Endometrial microvascular endothelial cells (primary cell): Measurements from ENCODE around the gene NKD1. TPM values are rescaled to one million over a fixed set of nuclear protein-coding genes. Genes with fewer than 3 reads are reported as not detected.

Source experiments
- in situ Hi-C: cut with HindIII; loops from 2 replicates; pipeline ENCODE4 v1.10.0; 2017; ENCODE audit warnings: low sequenced_read_pairs, low pct_unique_long_range_greater_than_20kb; ENCODE audit errors: inconsistent ontology term
- total RNA-seq: library from RNA; depleted of rRNA; stranded (reverse); fragments of >200 nt; gene quantifications from one replicate; pipeline ENCODE4 v1.2.3, GENCODE V29; 2015; ENCODE audit errors: inconsistent ontology term

NKD1 gene
- total RNA-seq, 1 donor from 2014 or later: under 0.01 TPM

DNA sequence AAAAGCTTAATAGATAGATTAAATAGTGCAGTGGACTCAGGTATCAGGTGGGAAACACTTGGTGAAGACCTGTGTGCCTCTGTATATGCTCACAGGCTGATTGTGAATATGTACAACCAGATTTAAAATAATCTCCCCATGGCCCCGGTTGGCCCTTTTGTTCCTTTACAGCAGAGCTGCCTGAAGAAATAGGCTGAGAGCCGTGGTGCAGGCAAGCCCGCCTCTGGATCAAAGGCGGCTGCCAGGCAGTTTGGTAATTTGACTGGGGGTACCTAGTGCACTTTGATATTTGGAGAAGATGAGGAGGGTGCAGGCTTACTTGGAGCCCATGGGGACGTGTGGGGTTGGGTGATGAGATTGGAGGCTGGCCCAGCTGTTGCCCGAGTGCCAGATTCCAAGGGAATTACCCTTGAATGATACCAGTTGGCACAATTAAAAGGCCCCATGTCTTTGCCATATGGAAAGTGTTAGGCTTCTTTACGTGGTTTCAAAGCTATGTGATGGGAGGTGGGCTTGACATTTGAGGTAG, 5.0 kb downstream of the NKD1 start:
- in situ Hi-C loops: no loop called here

DNA sequence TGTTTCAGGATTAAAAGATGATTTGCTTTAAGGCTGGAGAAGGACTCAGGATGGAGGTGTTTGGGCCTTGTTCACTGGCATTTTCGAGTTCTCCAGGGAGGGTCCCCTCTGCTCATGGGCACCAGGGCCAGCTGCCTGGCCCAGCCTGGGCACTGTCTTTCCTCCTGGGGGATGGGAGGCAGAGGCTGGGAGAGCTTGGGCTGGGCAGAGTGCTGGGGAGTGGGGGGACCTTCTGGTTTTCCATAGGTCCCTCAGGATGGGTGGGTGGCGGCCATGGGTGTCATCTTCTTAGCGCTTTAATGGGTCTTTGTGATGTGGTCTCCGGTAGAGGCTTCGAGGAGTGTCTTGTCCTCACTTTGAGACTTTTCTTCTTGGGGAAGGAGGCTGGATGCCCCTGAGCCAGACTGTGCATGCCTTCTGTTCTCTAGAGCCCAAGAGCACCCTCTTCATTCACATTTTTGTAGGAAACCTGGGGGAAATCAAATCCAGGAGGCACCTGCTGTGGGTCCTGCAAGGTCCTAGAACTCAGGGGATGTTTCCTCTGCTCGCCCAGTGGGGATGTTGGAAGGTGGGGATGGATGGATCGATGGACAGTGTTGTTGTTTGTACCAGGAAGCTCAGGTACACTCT, 5.7 kb downstream of the NKD1 start:
- in situ Hi-C loops: no loop called here

DNA sequence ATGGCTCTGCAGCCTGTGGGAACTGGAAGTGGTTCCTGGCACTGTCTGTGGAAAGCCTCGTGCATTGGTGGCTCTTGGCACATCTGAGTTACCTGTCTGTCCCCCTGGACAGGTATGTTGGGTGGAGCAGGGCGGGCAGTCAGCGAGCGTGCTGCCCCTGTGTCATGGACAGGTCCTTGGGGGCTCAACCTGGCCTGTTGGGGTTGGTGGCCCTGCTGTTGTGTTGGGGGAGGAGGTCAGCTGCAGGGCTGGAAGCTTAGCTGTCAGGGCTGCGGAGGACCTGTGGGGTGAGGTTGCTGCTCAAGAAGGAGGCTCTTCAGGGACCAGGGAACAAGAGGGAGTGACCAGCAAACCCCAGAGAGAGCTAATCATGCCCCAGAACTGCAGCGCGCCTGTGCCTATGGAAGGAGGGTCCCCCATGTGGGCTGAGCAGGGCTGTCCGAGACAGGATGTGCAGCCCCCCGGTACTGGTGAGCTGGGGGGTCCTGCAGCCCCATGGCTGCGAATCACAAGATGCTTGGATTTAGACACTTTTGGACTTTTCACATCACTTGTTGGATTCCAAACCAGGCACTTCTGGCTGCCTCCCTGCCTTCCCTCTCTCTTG, 7.2 kb downstream of the NKD1 start:
- in situ Hi-C loops: no loop called here

DNA sequence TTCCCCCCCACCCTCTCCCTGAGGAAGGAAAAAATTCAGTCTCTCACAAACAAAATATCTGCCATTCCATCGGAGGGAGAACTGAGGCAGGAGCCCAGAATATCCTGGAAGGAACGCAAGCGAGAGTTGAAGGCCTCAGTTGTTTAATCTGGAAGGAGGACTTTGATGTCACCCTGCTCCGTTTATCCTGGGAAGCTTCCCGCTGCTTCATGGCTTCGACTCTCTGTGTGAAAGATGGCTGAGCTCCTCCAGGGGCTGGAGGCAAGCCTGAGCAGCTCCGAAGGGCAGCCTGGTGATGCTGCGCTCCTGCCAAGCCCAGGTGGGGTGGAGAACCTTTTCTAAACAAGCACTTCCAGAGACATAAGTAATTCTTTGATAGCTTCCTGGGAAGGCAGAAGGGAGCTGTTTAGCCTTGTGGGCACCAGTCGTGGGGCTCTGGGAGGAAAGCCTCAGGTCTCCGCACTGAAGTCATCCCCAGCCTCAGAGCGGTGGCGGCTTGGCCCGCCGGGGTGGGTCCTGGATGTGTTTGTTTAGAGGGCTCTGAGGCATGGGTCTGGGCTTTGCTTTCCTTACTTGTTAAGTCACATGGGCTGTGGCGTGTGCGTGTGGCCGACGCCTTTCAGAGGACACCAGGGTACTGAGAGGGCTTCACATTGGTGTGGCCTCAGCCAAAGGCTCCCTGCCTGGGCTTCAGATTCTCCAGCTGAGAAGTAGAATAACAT, 7.9 kb downstream of the NKD1 start:
- in situ Hi-C loops: no loop called here

DNA sequence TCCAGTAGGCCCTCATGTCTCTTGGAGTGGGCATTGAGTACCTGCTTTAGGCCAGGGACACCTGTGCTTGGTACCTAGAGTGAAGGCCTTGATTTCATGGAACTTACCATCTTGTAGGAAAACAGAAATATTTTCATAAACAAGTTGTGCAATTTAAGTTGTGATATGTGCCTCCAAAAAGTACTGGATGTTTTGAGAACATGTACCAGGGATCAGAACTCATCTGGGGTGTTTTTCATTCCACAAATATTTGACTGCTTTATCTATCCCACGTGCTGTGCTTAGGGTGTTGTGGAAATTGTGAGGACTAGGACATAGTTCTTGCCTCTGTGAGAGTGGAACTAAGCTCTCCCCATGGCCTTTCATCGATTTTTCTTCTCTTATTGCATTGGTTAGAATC, 8.8 kb downstream of the NKD1 start:
- in situ Hi-C loops: no loop called here

DNA sequence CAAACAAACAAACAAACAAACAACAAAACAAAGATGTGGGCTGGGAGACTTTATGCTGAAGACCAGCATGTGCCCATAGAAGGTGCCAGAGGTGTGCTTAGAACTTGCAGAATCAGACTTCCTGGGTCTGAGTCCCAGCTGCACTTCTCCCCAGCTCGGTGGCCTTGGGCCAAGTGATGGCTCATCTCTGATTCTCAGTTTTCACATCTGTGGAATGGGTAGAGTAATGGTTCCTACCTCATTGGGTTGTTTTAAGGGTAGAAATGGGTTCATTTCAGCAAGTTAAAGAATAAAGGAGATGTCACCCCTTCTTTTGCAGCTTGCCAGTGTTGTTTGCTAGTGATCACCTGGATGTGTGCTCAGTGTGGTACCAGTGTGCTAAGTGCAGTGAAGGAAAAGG, 10.7 kb downstream of the NKD1 start:
- in situ Hi-C loops: no loop called here

DNA sequence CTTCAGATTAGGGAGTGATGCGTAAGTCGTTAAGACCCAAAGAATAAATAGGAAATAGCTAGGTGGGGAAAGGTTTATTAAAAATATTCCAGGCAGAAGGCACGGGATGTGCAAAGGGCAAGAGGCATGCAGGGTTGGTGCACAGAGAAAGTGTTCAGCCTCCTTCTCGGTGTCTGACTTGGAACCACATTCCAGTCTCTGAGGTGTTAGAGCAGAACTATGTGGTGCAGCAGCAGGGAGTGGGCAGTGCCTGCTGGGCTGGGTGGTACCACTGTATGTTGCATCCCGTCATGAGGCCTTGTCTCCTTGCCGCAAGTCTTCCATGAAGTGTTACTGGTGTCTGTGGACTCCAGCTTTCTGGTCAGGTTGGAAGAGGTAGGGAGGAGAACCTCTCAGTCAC, 11.1 kb downstream of the NKD1 start:
- in situ Hi-C loops: no loop called here

DNA sequence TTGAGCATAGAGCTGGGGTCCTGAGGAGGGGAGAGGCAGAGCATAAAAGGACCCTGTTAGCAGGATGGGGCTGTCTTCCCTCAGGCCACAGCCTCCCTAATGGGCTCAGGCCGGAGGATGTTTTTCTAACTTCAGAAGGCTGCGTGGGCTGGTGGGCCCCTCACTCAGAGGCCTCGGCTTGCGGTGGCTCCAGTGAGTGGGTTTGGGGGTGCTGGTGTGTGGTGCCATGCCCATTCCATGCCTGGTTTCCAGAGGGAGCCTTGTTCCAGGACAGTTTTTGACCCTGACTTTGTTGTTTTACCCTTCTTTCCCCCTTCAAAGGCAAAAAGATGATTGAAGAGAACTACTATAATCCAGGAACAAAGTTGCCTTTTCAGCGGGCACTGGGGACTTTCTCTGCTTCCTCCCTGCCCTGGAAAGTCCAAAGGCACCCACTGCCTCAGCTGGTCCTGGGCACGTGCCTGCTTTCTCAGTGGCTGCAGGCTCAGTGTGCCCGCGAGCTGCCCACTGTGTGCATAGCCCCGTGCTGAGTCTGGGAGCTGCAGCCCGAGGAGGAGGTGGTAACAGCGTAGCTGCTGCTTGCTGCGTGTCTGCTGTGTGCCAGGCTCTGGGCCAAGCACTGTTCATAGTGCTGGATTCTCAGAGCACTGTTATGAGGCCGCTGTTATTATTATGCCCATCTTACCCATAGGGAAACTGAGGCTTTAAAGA, 11.8 kb downstream of the NKD1 start:
- in situ Hi-C loops: no loop called here

DNA sequence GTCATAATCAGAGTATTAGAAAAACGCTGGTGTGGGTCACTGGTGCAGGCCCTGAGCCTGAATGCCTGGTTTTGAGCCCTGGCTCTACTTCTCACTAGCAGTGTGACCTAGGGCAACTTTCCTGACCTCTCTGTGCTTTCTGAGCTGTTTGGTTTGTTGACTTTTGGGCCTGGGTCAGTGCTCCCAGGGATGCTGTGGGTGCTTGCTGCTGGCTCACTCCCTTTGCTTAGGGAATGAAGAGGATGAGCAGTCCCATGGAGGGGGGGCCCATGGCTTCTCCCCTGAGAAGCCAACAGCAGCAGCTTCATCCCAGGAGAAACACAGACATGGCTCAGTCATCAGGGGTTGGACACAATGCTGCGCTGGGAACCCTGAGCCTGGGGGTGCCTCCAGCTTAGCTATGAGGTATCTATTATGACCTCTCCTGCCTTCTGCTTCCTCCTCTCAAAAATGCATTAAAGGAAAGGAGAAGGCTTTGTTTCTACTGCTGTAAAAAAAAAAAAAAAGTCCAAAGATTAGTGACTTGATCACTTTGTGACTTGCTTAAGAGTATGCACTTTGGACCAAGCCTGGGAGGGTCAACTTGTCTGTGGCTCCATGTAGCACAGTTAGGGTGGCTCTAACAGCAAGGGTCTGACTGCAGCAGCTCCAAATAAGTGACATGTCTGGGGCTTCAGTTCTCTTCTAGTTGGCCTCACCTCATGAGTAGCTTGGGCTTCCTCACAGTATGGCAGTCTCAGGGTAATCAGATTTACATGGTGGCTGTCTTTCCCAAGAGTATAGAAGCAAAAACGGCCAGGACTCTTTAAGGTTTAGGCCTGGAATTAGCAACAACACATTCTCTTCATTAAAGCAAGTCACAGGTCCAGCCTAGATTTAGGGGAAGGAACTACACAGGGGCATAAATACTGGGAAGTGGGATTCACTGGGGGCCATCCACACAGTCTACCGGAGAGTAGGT, 13.0 kb downstream of the NKD1 start:
- in situ Hi-C loops: no loop called here

DNA sequence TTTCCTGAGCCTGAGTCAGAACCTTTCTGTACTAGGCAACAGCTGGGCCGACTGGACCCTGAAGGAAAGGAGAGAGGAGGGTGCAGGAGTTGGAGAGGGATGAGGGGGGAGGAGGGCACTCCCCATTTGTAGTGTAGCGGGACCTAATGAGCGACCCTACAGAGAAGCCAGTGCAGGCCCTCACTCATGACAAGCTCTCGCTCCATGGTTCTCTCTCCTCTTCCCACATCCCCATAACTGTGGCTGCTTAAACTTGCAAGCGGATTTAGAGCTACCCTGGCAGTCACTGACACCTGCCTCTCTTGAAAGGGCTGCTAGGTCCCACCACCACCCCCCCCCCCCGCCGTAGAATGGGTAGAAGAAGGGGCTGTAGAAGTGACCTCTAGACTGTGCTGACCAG, 14.5 kb downstream of the NKD1 start:
- in situ Hi-C loops: no loop called here

DNA sequence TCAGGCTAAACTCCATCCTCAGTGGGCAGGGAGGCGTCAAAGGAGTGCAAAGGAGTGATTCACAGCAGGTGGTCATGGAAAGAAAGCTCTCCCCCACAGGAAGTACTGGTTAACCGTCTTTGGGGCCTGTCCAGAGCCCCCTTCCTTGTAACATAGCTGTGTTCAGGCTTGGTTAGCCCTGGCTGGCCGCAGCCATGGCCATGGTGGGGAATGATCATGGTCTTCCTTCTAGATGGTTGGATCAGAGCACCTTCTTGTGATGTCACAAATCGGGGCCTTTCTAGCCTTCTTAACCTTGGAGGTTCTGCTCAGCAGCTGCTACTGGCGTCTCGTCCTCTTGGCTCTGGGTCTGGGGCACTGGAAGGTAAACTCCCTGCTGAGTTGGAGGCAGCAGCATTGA, 15.8 kb downstream of the NKD1 start:
- in situ Hi-C loops: no loop called here

DNA sequence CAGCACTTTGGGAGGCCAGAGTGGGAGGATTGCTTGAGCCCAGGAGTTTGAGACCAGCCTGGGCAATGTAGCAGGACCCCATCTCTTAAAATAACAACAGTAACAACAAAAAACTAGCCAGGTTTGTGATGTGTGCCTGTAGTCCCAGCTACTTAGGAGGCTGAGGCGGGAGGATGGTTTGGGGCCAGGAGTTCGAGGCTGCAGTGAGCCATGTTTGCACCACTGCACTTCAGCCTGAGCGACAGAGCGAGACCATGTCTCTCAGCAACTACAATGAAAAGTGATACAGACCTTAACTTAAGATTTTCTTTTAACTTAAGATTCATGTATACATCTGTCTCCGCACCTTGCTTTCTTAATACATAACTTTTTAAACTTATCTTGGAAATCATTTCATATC, 17.2 kb downstream of the NKD1 start:
- in situ Hi-C loops: no loop called here

DNA sequence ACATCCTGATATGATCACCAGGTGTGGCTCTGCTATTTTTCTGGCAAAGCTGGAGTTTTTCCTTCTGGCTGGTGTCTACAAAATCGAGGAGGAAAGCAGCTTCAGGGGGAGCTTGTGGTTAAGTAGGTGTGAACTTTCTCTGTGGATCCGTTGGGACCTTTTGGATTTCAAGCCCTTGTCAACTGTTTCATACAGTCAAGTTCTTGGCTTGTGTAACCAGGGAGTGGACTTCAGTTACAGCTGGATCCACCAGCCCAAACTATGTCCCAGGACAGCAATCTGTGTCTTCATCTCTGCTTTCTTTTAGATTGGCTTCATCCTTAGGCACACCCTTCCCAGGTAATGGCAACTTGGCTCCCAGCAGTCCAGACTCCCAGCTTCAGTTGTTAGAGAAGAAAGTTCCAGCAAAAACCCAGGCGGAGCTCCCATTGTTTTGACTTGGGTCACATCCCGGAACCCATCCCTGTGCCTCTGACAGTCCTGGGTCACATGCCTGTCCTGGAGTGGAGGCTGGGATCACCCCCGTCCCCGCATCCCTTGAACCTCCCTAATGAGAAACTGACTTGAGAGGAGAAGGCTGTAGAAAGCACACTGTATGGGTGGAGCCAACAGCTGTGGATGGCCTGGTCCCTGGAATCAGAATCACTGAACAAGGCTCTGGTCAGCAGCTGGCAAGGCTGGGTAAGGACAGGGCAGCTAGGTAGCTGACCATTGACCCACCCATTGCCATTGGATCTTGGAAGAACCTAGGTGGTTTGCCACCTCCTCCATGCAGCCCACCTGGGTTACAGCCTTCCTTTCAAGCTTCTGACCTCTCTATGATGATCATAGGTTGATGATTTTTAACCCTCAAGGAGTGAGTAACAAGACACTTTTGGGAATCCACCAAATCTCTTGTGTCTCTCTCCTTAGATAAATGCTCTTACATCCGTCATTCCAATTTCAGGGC, 18.1 kb downstream of the NKD1 start:
- in situ Hi-C loops: no loop called here

DNA sequence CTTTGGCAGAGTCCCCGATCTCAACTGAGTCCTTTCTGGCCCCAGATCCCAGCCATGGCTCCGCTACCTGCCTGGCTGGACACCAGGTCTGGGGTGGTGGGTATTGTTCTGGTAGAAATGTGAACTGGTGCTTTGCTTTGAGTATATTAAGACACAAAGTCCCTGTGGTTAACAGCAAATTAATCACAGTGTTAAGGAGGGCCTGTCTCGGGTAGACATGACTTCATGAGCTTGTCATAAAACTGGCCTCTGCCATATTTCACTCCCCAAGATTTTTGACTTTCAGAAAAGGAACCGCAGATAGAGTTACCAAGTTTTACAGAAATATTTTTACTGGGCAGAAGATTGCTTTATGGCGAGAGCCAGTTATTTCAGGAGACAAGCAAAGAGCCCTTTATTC, 19.5 kb downstream of the NKD1 start:
- in situ Hi-C loops: no loop called here

DNA sequence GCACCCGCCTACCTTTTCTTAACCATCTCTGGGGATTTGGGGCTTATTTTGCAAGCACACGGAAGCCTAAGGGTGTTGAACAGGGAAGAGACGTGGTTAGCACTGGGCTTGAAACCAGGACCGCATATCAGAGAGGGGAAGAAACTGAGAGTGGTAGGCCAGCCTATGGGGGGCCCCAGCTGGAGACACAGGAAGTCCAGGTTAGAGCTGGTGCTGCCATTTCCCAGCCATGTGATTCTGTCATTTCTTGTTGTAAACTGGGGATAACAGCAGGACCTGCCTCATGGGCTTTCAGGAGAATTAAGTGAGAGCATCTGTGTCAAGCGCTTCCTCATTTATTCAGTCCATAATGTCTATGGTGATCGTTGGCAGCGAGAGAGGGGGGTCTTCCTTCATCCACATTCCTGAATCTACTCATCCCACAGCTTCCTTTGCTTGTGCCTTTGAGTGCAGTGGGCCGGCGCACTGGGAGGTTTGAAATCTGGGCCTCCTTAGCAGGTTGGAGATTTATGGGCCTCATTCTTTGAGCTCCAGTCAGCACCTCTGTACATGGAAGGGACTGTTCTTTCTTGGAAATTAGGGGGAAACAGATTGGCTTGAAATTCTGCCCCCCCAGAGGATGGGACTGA, 20.1 kb downstream of the NKD1 start:
- in situ Hi-C loops: no loop called here

DNA sequence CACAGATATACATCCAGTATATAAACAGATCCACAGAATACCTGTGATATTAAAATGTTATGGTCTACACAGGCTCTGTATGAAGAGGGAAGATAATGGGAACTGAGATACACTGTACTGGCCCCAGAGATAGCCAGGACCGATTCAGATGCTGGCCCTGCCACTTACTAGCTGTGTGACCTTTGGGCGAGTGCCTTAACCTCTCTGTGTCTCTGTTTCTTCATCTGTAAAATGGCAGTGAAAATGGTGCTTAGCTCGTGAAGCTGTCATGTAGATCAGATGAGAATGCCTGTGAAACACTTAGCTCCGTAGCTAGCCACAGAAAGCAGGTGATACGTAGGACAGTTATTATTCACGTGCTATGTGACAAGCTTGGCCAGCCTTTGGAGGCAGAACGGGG, 22.2 kb downstream of the NKD1 start:
- in situ Hi-C loops: no loop called here
